Hematopoietic multipotent progenitor cell treated with erythropoietin and hydrocortisone succinate and interleukin-3 and kit ligand, for 6 days (in vitro differentiated cells): Measurements from ENCODE around the gene CMC2.

Source experiments
- DNase-seq: peaks from one replicate; pipeline ENCODE4 v3.0.0-alpha.2; 2015

Gene CMC2

DNA sequence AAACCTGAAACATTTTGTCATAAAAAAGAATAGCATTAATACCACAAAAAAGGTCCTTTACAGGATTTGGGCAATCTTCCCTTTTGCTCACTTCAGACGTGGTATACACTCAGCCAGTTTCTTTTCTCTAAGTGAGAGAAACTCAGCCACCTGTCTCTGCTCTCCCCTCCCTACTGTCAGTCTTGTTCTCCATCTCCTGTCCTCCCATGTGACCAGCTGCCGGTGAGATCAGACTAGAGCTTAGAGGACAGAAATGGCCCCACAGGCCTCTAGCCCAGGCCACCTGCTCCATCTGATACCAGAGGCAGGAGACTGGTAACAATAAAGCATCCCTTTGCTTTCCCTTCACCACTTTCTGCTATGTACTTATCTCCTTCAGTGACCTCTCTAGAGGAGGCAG lies 34.9 kb downstream of the CMC2 start:
- DNase-seq: peak; percentile 11

DNA sequence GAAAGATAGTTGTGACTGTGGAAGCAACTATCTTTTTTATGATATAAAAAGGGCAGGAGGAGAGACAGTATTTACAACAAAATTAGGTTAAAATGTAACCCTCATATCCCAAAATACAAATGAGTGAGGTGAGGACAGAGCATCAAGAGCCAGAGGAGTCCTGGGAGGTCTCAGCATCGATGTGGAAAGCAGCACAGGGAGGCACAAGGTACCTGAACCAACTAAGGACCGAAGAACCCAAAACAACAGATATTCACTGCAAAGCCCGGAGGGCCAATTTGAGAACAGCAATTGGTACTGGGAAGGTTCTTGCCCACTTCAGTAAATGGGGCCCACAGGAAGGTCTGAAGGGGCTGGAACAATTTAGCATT lies 37.6 kb downstream of the CMC2 start:
- DNase-seq: no peak

DNA sequence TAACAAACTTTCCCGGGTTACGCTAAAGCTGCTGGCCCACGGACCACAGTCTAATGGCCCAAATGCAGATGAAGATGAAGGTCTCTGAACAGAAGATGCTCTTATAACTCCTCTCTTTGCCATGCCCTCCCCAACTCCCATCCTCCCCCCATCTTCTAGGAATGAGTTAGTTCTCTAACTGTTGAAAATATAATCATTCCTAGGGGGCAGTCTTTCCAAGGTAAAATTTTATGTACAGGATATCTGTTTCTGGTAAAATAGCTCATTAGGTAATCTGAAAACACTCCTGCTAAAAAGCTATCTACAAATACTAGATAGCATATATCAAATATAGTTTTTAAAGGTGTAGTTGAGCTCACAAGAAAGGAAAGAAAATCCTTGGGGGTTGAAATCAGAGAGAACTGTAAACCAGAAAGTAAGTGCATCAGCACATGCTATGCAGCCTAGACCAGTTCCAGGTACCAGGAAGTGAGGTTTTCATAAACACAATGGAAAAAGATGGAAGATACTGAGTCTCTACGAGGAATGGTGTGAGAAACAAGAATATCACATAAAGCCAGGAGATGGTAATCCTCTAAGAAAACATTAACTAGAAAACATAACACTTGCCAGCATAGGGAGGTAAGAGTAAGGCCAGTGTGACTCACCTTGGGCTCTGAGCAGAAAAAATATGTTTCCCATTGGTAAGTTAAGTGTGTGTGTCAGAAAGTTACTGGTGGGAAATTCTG lies 38.1 kb downstream of the CMC2 start:
- DNase-seq: no peak

DNA sequence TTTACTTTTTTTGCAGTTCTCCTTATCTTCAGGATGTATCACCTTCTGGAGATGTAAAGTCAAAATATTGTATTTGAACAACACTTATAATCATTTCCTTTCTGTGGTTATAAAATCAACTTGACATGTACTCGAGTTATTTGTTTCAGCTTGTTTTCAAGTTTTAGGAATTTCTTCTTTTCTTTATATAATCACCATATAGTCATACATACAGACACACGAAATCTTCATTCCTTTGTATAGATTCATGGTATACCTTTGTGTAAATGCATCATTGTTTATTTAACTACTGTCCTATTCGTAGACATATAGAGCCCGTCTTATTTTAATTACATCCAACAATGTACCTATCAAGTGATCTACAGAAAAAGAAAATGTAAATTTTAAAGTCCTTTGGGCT lies 40.1 kb downstream of the CMC2 start:
- DNase-seq: no peak

DNA sequence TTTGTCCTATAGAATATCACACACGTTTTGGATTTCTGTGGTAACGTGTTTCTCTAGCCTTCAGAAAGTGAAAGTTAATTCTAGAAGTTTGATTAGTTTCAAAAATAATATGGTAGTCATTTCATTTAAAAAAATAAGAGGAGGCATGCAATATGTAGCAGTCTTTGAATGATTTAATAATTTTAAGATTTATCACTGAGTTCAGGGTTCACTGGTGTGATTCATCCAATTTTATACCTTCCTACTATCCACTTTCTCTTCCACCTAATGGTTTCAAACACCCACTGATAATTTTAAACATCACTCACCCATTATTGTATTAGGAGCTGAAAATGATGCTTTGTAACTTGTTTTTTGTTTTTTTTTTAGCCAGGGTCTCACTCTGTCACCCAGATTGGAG lies 42.3 kb downstream of the CMC2 start:
- DNase-seq: no peak

DNA sequence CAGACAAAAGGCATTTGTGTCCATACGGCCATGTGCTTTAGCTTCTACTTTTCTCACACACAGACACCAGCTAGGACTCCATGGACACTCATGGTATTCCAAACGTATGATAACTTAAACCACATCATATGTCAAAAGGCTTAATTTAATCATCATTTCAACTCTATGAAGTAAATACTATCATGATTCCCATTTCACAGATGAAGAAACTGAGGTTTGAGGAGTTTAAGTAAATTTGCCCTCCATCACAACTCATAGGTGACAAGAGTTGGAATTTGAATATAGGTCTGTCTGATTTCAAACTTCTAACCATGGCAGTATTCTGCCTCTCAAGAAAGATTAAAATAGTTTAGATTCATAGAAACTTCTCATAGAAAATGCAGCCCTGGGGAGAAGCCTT lies 43.8 kb downstream of the CMC2 start:
- no peak for DNase-seq

DNA sequence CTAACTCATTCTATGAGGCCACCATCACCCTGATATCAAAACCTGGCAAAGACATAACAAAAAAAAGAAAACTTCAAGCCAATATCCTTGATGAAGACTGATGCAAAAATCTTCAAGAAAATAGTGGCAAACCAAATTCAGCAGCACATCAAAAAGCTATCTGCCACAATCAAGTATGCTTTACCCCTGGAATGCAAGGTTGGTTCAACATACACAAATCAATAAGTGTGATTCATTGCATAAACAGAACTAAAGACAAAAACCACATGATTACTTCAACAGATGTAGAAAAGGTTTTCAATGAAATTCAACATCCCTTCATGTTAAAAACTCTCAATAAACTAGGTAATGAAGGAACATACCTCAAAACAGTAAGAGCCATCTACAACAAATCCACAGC lies 48.4 kb downstream of the CMC2 start:
- DNase-seq: no peak

DNA sequence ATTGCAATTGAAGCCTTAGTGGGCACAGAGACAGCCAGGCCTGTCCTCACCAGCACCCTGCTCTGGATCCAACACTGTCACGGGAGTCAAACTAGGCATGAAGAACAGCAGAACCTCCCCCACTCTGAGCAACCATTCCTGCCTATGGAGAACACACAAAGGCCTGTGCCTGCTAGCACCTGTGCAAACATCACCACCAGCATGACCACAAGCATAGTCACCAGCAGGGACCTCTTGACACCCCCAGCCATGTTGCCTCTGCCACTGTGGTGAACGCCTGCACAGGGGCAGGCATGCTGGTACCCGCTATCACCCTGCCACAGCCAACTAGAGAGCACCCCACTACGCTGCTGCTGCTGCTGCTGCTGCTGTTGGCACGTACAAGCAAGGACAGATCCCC lies 51.7 kb downstream of the CMC2 start:
- DNase-seq: no peak

DNA sequence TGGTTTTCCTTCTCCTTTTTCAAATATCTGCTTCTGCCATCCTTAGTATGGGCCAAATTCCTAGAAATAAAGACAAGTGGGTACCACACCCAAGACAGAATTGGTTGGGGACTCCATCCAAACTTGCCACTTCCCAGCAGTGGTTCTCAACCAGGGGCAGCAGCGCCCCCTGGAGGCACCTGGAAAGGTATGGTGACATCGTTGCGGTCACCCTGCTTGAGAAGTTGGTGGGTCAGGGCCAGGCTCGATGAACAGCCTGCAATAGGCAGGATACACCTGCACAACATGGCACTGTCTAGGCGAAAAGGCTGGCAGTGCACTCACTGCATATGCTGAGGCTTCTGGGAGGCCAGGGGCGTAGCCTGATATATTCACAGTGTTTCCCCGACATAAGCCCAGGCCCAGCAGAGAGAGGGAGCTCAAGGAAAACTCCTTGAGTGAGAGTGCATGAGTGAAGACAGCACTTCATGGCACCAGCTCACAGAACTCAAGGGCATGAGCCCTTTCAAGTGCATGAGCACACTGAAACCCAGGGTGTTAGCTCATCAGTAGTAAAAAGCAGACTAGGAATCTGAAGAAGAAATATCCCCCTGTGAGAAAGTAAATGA lies 57.7 kb downstream of the CMC2 start:
- DNase-seq: peak; percentile 81

DNA sequence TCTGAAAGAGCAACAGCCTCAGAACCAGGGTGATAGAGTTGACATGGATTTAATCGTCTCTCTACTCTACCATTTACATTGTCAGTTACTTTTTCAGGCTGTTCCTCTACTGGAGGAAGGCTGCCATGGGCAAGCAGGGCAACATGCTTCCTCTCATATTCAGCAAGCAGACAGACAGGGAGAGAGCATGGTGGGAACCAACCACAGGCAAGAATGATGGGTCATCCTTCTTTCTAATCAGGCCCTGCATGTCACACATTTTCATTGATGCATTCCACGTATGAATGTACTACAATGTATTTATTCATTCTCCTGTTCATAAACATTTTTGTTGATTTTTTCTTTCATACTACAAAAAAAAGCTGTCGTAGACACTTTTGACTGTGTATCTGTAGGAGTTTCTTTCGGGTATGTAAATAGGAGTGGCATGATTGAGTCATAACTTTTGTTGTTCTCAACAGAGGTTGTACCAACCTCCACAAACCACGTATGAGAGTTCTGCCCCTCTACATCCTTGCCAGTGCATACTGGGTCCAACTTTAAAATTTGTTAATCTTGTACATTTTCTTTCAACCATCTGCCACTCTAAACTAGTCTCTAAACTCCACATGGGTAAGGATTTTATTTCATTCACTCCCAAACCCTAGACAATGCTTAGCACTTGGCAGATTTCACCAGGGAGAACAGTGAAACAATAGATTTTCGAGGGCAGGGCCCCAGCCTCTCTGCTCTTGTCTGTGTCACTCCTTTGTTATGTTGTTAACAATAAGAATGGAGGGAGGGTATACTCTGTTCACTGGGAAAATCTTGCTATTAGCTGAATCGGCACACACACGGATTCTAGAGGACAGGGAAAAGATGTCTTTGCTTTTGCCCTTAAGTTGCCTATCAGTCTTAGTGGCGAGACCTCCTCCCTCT lies 58.7 kb downstream of the CMC2 start:
- no peak for DNase-seq

DNA sequence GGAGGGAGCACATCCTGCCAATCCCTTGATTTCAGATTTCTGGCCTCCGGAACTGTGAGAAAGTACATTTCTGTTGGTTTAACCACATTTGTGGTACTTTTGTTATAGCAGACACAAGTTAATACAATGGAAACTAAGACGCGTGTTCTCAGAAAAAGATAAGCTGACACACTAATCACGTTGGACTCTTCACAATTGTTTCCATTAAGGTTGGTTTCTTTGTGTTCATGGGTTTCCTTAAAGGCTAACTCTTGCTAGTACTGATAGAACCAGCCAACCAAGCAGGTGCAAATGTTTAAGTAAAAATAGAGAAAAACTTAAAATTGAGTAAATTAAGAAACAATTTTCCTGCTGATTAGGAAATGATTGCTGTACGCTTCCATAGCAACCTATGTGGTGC lies 59.4 kb downstream of the CMC2 start:
- DNase-seq: no peak

DNA sequence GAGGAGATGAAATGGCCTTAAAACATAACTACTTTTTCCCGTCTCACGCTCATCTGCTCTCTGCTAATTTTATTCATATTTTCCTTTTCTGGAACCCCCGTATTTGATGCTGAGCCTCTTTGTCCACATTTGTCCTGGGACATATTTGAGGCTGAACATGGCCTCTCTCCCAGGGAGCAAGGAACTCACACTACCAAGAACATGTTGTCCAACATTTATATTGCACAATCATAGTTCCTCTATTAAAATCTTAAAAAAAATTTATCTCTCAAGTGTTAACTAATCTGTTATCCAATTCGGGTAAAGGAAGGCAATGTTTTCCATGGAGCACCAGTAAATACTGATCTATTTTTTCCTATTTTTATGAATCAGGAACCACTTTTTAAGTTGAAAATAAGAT lies 60.2 kb downstream of the CMC2 start:
- DNase-seq: no peak

DNA sequence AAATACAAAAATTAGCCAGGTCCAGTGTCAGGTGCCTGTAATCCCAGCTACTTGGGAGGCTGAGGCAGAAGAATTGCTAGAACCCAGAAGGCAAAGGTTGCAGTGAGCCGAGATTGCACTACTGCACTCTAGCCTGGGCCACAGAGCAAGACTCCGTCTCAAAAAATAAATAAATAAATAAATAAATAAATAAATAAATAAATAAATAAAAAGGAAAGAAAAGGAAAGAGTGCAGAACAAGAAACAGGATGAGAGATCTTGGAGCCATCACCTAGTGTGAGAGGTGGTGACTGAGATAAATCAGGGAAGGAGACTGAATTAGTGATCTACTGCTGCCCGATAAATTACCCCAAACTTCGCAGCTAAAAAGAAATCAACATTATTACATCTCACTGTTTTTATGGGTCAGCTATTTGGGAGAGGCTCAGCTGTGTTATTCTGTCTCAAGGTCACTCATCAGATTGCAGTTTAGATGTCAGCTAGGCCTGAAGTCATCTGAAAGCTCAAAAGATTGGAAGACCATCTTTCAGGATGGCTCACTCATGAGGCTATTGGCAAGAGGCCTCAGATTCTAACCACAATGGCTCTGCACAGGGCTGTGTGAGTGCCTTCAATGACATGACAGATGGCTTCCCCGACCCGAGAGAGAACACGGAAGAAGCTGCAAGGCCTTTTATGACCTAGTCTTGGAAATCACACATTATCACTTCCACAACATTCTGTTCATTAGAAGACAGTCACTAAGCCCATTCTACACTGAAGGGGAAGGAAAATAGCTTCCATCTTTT lies 66.4 kb downstream of the CMC2 start:
- DNase-seq: no peak

DNA sequence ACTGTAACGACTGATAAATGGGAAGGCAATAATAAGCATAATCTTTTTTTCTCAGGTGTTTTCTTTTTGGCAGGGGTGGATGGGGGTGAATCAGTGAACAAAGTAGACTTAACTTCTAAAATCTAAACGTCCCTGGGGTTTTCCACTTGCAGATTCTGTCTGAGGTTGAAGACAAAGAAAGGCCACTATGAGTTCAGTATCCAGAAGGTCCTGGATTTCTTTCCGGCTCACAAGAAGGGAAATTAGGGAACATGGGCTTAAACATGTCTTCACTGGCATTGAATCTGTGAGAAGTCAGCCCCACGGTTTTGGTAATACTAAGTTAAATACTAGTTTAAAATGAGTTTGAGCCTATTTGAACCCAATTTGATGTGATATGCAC lies 67.8 kb downstream of the CMC2 start:
- DNase-seq: no peak

DNA sequence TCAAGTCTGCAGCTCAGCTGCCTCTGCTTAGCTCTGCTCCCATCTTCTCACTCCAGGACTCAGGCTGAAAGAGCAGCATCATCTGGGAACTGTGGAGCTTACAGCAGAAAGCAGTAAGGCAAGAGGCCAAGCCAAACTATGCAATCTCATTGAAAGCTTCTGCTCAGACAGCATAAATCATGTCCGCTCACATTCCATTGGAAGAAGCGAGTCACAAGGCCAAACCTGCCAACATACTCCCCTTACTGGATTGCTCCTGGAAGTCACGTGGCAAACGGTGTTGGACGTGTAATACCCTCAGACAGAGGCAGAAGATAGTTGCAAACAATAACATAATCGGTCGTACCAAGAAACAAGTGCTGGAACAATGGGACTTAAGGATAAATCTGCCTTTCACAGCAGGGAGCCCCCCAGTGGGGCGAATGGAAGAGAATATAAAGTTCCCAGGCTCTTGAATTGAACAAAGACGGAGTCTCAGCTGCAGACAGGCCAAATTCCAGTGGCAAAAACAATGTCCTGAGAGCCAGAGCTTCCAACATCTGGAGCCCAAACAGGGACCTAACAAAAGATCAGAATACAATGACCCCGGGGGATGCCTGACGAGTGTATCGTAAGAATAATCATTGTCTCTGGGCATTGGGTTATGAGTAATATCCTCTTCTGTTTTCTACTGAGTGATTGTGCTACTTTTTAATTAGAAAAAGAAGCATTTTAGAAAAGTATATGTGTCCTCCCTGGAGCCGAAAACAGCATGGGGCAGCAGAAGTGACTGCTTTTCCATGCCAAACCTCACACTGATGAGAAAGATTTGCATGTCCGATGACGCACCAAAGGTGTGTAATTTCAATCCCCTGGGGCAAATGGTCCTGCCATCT lies 68.4 kb downstream of the CMC2 start:
- no peak for DNase-seq

DNA sequence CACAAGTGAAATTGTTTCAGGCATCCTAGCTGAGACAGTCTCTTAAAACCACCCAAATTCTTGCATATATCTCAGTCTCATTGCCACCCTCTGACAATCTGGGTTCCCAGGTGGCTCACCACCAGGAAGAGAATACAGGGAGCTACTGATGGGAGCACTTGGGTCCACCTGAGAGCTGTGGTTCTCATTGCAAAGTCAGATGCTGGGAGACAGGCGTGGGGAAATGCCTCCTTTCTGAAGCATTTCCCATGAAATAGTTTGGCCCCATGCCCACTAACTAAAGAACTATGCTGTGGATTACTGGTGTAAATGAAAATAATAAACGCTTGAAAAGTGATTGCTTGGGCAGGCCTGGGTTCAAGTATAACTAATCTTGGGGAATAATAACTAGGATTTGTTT lies 70.3 kb downstream of the CMC2 start:
- DNase-seq: no peak

DNA sequence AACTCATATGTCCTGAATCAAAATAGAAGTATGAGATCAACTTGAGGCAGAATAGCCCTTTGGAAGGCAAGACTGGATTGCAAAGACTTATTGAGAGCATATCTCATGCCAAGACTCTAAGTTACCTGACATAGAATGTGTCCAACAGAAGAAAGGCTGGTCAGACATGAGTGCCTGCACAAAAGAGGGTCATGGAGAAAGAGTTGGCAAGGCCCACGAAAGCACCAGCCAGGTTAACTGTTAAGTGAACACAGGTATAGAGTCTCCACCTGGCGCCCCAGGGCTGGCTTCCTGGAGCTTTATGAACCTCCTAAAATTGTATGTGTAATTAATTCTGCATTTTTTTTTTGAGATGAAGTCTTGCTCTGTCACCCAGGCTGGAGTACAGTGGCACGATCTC lies 71.0 kb downstream of the CMC2 start:
- DNase-seq: no peak

DNA sequence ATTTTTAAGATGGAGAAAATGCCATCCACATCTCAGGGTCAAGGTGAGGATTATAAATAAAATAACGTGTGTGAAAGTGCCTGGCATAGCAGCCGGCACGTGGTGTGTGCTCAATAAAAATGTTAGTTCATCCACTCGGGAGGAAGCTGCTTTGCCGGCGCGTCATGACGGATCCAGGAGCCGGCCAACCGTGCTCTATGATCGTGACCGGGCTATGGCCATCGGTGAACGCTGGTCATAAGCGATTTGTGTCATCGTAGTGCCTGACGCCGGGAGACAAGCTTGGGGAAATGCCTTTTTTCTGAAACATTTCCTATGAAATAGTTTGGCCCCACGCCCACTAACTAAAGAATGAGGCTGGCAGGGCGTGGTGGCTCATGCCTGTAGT lies 74.0 kb downstream of the CMC2 start:
- peak; percentile 14 for DNase-seq

DNA sequence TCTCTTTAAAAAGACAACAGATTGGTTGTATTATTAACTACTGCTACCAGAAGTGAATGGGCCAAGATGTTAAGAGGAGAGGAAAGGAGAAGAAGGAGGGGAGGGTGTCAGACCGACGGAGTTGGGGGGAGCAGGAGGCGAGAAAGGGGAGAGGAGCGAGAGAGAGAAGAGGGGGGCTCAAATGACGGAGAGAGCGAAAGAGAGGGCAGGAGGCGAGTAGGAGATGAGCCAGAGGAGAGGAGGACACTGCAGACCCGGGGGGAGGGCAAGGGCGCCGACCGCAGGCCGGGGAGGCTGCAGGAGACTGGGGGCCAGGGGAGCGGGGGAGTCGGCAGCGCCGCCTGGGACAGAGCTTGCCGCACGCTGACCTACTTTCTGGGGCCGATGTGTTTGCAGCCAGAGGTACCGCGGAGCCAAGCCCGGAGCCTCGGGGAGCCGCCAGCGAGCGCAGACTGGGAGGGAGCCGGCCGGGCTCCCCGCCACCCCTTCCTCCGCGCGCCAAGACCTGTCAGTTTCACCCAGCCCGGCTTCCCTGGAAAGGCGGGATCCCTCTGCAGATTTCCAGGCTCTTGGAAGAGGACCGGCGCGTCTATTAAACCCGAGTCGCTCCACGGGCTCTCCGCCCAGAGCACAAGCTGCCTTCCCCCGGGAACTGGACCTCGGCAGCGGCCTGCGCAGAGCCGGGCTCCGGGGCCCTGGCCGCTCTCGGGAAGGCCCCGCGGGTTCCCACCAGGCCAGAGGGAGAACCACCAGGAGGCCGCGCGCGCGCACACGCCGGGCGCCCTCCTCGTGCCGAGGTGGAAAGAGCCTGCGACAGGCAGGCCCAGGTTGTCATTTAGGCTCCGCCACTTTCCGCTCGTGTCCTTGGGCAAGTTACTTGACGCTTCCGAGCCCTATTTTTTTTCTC lies 74.6 kb downstream of the CMC2 start:
- peak; percentile 27 for DNase-seq

DNA sequence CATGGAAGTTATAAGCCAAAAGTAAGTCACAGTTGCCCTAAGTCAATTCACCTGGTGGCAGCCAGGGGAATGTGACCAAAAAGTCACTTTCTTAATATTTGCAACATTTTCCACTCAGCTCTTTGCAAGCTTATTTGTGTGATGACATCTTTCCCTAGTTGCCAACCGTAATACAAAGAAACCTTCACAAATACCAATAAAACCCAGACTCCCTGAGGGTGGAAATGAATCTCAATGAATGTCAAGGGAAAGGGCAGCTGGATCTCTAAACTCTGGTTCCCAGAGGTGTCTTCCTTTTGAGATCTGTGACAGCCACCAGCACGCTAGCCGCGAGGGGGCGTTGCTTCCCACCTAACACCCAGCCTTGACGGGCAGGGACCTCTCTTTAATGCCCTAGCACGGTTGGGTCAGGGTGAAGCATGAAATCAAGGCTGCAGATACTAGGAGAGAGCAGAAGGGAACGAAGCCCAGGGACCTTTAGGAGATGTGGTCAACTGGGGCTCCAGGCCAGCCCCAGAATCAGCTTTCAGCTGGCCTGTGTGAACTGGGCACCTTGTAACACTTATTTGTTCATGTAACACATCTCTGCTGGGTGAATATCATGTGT lies 82.2 kb downstream of the CMC2 start:
- peak; percentile 75 for DNase-seq

DNA sequence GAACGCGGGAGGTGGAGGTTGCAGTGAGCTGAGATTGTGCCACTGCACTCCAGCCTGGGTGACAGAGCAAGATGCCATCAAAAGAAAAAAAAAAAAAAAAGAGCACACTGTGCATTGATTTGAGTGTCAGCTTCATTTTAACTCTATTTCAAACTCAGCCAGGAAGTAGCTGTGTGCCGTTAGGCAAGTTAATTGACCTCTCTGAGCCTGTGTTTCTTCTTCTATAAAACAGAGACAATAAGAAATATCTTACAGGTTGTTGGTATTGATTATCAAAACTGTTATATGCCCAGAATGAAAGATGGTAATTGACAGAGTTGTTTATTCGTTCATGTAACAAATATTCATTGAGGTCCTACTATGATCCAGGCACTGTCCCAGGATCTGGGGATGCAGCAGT lies 83.3 kb downstream of the CMC2 start:
- DNase-seq: no peak
